ENCODE measurements around the gene THAP4.
"Not testable (repeated sequence)": the region's sequence is repeated elsewhere in the genome, so short reads cannot be mapped to it uniquely, and the experiment has no call there.

THAP4 gene

GRCh38 chr2:241609859-241610793 lies 26.8 kb downstream of the THAP4 start:
- peak; percentile 12 to 30 for DNase-seq

DNA sequence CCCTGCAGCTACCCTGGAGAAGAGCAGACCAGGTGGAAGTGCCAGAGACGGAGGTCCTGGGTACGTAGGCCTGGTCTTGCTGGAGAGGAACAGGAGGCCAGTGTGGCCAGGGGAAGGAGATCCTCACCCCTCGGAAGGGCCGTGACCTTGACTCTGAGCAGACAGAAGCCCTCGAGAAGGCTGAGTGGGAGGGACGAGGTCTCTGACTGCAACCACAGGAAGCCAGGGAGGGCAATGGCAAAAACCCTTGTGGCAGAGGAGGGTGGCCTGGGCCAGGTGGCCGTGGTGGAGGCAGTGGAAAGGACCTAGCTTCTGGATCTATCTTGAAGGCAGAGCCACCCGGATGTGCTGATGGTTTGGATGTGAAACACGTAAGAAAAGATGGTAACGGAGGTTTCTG lies 28.1 kb downstream of the THAP4 start:
- DNase-seq = no peak

DNA sequence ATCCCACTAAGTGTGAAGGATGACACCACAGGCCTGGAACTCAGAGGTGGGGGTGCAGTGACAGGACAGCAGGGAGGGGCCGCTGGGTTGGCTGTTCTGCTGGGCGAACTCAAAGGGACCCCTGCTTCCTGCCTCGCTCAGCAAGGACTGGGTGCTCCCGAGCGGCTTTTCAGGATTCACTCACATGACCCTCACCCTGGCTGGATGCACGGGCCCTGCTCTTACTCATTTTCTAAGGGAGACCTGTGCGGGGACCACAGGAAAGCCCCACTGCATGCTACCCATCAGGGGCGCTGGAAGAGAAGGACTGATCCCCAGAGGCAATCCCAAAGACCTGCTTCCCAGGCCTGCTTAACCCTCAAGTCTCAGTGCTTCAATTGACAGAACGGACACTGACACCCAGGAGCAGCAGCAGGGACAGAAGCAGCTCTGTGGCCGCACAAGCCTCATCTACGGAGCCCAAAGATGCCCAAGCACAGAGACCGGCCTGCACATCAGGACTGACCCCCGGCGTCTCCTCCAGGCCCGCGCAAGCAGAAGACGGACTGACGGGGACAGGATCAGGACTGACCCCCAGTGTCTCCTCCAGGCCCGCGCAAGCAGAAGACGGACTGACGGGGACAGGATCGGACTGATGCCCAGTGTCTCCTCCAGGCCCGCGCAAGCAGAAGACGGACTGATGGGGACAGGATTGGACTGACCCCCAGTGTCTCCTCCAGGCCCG lies 29.6 kb downstream of the THAP4 start:
- no peak for DNase-seq

GRCh38 chr2:241606186-241606585 lies 30.8 kb downstream of the THAP4 start:
- no peak for DNase-seq

DNA sequence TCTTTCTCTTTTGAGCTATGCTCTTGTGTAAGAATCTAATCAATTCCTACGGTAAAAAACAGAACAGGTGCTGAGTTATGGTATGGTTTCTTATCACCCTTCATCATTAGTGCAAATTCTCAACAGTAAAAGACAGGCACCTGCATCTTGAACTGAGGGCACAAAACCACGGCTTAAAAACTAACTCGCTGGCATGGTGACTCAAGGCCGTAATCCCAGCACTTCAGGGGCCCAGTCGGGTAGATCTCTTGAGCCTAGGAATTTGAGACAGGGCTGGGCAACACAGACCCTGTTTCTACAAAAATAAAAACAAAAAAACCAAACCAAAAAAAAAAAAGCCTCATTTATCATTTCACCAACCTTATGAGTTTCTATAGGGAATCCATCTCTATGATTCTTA lies 33.3 kb downstream of the THAP4 start:
- no peak for DNase-seq

GRCh38 chr2:241602720-241603119 lies 34.2 kb downstream of the THAP4 start:
- no peak for DNase-seq

DNA sequence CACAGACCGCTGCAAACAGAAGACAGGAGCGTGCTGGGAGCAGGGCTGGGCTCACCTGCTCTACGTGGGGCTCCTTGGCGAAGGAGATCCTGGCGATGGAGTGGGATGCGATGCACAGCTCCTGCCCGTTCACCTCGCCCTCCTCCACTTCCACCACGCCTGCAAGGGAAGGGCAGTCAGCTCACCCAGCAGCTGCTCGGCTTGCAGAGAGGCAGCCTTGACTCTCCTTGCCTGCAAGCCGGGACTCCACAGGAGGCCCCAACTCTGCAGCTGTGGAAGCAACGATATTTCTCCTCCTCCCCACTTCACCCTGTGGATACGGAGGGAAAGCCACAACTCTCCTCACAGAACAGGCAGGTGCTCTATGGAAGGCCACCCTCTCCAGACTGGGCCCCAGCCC lies 35.1 kb downstream of the THAP4 start:
- DNase-seq = no peak

DNA sequence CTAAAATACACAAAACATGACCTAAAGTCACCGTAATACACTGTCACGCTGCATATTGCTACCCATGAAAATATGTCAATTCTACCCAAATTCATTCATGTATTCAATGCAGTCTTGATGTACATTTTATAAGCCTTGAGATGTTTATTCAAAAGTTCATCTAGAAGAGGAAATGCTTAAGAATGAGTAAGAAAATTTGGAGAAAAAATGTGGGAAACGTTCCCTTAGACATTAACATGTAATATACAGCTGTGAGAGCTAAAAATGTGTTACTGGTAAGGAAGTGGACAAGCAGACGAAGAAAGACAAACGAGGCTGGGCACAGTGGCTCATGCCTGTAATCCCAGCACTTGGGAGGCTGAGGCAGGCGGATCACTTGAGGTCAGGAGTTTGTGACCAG lies 37.3 kb downstream of the THAP4 start:
- DNase-seq = no peak

GRCh38 chr2:241598487-241598886 lies 38.5 kb downstream of the THAP4 start:
- no peak for DNase-seq

- no peak for DNase-seq
Measured at GRCh38 chr2:241598061-241598460, 38.9 kb downstream of the THAP4 start.

DNA sequence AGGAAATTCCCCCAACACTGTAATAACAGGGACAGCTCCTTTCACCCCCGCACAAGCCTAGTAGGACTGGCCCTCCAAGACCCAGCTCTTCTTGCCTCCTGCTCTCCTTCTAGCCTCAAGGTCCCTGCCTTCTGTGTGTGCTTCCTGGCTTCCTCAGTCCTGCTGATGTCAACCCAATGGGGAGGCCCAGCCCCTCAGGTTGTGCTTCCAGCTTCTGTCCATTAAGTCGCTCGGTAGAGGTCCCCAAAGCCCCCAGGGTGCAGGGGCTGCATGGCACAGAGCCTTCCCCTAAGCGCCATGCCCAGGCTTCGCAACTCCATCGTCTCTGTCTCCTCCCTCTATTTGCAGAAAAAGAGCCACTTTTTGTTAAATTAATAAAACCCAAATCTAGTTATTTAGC lies 39.4 kb downstream of the THAP4 start:
- no peak for DNase-seq

GRCh38 chr2:241595600-241596140 lies 41.3 kb downstream of the THAP4 start:
- DNase-seq = peak in 1 of 2 experiments; percentile 7

- DNase-seq = no peak
Measured at GRCh38 chr2:241593271-241593670, 43.7 kb downstream of the THAP4 start.

DNA sequence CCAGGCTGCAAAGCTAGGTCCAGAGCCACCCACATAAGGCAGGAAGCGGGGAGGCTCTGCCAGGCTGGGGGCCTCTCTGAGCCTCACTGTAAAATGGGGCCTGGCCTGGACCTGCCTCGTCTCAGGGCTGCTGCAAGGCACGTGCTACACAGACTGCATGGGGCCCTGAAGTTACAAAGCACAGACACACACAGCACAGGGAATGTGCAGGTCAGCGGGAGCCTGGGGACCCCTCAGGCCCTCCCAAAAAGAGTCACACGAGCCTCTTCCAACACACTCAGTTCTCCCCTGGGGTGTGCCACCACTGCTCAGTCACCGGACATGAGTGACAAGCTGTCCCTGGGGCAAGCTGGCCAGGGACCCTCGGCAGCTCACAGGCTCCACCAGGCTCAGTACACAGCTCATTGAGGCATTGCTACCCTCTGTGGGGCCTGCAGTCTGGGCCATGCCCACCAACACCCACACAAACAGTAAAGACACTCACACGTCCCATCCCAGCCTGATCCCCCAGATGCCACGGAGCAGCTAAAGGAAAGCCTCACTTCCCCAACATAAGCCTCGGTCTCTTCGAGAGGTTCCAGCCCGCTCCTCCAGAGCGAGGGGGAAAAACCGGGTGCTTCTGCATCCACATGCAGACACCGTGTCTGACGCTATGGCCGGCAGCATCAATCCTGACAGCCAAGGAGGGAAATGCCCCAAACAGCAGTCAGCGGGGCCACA lies 44.7 kb downstream of the THAP4 start:
- DNase-seq = no peak

- DNase-seq = not testable (repeated sequence)
Measured at GRCh38 chr2:241590496-241591455, 46.2 kb downstream of the THAP4 start.

GRCh38 chr2:241589863-241590262 lies 47.1 kb downstream of the THAP4 start:
- not testable (repeated sequence) for DNase-seq

GRCh38 chr2:241586564-241587264 lies 50.2 kb downstream of the THAP4 start:
- DNase-seq = no peak

DNA sequence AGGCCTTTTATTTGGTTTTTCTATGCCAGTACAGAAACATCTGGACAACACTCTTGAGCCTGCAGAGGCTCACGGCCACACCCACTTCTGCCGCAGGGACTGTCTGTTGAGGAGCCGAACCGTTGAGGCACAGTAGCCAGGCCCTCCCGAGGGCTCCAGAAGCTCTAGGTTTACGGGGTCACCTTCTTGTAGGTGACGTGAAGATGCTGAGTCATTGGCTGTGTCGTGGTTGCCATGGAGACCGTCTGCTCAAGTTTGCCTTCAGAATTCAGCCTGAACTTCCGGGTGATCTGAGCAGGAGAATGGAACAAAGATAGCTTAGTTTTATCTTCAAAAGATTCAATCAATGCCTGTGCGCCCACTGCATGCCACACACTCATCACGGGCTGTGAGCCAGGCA lies 52.5 kb downstream of the THAP4 start:
- DNase-seq = no peak

- DNase-seq = no peak
Measured at GRCh38 chr2:241582806-241583205, 54.2 kb downstream of the THAP4 start.

GRCh38 chr2:241582328-241582727 lies 54.6 kb downstream of the THAP4 start:
- no peak for DNase-seq

GRCh38 chr2:241579281-241579680 lies 57.7 kb downstream of the THAP4 start:
- DNase-seq = no peak

Data from SW 1271 (cell line).